GM12864 (cell line): ENCODE results near the gene B3GALT2.
"Not testable (repeated sequence)": the region's sequence is repeated elsewhere in the genome, so short reads cannot be mapped to it uniquely, and the experiment has no call there.

Experiments used
- DNase-seq: peaks from one replicate; pipeline ENCODE4 v3.0.0-alpha.2; 2011; ENCODE audit warnings: low read depth
- H3K4me3 ChIP-seq: 2 replicates; pipeline ENCODE4 v1.5.1; 2011; ENCODE audit warnings: mild to moderate bottlenecking, low read depth, low read length, control low read depth
- TF ChIP-seq, protein P1 (sequence below): IDR thresholded peaks from 2 replicates; pipeline ENCODE4 v1.5.1; 2011; ENCODE audit warnings: low read depth, mild to moderate bottlenecking, moderate library complexity, low read length, control low read depth, inconsistent platforms; ENCODE audit errors: missing control alignments

Gene B3GALT2

DNA sequence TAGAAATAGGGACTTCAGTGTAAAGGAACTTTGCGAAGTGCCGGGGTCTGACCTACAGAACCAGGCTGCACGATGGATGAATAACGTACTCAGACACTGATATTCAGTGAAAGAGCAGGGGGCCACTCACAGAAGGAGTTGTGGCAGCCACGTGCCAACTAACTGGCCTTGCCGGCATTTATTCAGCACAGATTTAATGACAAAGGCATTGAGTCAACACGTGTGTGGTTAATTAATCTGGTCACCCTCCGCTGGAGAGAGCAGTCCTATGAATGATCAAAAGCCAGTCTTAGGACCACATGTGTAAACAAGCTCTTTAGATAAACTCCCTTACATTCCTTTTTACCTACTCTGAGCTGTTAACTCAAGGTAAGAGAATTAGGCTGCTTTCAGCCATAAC, 6.2 kb upstream of the B3GALT2 start:
- TF ChIP-seq, protein P1, sequence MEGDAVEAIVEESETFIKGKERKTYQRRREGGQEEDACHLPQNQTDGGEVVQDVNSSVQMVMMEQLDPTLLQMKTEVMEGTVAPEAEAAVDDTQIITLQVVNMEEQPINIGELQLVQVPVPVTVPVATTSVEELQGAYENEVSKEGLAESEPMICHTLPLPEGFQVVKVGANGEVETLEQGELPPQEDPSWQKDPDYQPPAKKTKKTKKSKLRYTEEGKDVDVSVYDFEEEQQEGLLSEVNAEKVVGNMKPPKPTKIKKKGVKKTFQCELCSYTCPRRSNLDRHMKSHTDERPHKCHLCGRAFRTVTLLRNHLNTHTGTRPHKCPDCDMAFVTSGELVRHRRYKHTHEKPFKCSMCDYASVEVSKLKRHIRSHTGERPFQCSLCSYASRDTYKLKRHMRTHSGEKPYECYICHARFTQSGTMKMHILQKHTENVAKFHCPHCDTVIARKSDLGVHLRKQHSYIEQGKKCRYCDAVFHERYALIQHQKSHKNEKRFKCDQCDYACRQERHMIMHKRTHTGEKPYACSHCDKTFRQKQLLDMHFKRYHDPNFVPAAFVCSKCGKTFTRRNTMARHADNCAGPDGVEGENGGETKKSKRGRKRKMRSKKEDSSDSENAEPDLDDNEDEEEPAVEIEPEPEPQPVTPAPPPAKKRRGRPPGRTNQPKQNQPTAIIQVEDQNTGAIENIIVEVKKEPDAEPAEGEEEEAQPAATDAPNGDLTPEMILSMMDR = no peak
- no peak for DNase-seq
- no peak overlapping the region for H3K4me3 ChIP-seq

DNA sequence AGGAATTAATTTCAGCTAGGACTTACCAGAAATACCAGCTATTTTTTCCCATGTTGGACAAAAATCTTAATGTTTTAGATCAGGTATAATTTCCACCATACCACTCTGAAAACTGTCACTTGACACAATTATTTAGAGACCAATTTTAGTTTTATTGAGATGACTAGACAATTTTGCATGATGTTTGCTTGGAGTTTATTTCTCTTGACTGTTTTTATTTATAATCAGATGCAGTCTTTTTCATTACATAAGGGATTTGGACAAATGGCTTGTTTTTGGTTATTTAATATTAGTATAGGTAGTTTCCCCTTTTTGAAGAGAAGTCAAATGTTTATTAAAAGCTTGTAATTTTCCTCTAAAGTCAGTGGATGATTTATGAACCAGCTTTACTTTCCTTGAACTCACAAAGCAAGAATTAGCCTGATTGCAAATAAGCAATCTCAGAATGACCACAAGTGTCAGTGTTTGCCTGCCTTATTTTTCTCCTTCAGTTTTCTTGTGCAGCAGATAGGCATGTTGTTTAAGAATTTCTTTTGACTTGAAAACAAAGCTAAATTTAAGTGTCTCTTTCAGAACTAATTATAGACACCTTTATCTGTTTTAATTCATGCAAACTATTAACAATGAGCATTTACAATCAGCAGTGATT, 3.8 kb upstream of the B3GALT2 start:
- no peak for DNase-seq
- no peak overlapping the region for H3K4me3 ChIP-seq
- TF ChIP-seq, protein P1 = no peak

DNA sequence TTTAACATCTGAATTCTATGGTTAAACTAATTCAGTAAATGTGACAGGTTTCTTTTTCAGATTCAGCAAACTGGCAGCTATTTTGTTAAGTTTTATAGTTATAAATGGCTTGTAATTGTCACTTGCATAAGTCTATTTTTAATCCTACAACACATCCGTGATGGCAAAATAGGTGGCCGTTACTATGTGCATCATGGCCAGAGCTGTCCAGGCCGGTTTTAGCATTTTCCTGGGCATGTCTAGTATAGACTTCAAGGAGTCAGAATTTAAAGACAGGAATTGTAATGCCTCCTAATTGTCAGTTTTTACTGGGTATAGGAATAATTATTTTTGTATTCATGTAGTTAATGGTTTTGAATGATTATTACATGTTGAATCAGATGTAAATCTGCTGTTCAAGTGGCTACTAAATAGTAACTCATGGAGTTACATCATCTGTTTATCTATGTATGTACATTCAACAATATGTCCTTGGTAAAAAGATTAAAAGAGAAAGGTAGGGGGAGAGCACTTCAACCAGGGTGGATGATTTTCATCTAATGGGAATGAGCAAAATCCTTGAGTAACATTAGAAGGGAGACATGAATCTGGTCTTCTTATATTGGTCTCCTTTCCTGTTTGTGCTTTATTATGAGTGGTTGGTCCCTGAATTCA, 3.2 kb upstream of the B3GALT2 start:
- no peak for DNase-seq
- H3K4me3 ChIP-seq = no peak overlapping the region

DNA sequence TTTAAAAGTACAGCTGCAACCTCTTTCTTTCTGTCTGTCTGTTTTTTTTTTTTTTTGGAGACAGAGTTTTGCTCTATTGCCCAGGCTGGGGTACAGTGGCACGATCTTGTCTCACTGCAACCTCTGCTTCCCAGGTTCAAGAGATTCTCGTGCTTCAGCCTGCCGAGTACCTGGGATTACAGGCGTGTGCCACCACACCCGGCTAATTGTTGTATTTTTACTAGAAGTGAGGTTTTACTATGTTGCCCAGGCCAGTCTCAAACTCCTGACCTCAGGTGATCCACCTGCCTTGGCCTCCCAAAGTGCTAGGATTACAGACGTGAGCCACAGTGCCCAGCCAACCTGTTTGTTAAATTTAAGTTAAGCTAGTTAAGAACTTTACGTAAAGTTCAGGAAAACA, 2.5 kb upstream of the B3GALT2 start:
- not testable (repeated sequence) for DNase-seq, H3K4me3 ChIP-seq

More for the DNA sequence above, 3.2 kb upstream of the B3GALT2 start:
- TF ChIP-seq, protein P1 = no peak

DNA sequence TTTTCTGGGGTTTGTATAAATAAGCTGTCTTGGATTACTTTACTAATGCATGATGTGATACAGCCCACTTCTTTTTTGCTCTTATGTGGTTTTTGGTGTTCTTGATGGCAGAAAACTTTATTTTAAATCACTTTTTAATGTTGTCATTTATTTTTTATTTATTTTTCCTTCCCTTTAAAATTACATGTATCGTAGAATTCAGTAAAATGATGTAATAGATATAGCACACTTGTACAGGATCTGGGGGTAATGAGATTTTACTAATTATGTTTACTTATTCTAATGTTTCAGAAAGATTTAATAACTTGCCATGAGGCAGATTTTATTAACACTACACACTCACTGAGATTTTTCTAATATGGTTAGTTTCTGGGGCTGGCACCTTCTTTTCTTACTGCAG, 701 bp upstream of the B3GALT2 start:
- no peak for DNase-seq
- TF ChIP-seq, protein P1 = no peak
- H3K4me3 ChIP-seq = no peak overlapping the region

DNA sequence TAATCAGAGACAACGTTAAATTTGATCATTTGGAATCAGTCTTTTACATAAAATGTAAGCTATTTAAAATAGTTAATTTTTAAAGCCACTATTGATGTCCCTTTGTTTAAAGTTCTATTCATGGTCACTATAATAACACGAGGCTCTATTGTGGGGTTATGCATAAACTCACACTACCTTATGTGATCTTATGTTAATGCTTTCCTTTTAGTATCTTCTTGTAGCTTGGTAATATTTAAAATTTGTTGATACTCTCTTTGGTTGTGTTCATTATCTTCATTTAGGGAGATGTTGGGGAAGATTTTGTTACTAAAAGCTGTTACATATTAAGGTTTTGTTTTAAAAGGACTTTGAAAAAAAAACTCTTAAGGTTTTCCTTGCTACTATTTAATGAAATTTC, 1.2 kb downstream of the B3GALT2 start:
- DNase-seq = no peak
- H3K4me3 ChIP-seq = no peak overlapping the region
- TF ChIP-seq, protein P1 = no peak

DNA sequence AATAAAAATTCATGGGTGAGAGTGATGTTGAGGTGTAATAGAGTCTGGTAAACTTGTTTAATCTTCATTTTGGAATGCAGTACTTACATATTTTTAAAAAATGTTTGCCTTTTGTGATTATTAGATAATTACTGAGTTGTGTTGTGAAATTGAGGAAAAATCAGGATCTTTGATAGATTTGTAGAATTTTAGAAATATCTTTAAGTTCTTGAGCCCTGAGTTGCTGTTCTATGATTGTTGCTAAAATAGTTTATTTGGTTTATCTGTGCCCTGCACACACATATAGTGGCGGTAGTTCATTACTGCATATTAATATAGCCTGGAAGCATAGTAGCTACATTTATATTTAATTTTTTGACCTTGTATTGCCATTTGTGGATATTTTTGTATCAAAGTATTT, 1.6 kb downstream of the B3GALT2 start:
- H3K4me3 ChIP-seq = no peak overlapping the region
- TF ChIP-seq, protein P1 = no peak
- DNase-seq = no peak
